ENCODE results near the gene MAGEB17. TPM values are rescaled to one million over a fixed set of nuclear protein-coding genes. Genes with fewer than 3 reads are reported as not detected.
"Not testable (repeated sequence)": the region's sequence is repeated elsewhere in the genome, so short reads cannot be mapped to it uniquely, and the experiment has no call there.

Gene MAGEB17
- total and polyA plus RNA-seq, 9 donors = 0.09 to 0.36 (median 0.19) TPM; not detected in 3

DNA sequence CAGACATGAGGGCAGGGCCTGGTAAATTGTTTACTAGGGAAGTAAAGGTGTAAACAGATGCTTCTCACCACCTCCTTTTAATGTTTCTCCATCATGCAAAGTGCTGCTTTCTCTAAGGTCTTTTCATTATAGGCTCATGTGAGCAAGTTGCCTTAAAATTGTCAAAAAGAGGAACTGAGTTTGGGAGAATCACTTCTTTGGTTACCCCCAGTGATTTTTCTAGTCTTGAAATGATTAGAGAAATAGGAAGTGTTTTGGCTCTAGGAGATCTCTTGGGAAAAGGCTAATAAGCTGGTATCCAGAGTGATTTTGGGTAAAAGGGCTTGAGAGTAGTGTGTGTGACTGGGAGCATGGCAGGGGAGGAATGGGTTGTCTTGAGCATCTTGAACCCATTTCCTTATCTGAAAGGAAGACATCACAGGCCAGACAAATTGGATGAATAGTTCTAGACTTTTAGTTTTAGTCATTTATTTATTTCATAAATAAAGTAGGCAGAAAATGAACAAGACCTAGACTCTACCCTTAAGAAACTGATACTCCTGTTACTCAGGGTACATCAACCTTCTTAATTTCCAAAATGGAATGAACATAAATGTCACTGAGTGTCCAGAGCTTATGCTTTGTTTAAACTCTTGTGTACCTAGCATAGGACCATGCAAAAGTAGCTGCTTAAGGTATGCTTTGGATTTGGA is 29.7 kb upstream of the MAGEB17 start:
- no peak overlapping the region for H3K4me3 ChIP-seq (ENCODE audit: low read length)
- no peak for DNase-seq
- no peak overlapping the region for H3K27ac ChIP-seq (ENCODE audit: low read length)
- H3K36me3 ChIP-seq (ENCODE audit: control insufficient read depth, insufficient read depth, low read length) = no peaks in the 10 kb centered on the region
- H3K9me3 ChIP-seq (replicated peaks; ENCODE audit: control insufficient read depth, low read depth, low read length) = no peaks in the 10 kb centered on the region
- no peaks in the 10 kb centered on the region for H3K4me1 ChIP-seq (ENCODE audit: control insufficient read depth, insufficient read depth, low read length)
- peaks cover 13% of the 10 kb centered on the region for H3K27me3 ChIP-seq (ENCODE audit: control insufficient read depth, insufficient read depth, low read length)

DNA sequence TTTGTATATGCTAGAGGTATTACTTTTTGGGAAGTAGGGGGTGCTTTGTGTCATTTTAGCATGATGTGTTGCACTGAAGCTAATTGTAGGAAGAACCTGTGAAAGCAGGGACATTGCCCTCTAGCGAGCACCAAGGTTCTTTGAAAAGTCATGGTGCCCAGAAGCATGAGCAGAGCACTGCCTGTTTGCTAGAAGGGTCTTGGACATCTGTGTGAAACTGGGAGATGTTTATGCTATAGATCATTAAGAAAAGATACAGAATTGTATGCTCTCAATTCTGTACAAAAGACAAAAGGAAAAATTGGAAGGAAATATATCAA is 29.2 kb upstream of the MAGEB17 start:
- DNase-seq = no peak
- Histone ChIP-seq H3K36me3 (ENCODE audit: control insufficient read depth, insufficient read depth, low read length) (no peaks in the 10 kb centered on the region), H3K9me3 (replicated peaks; ENCODE audit: control insufficient read depth, low read depth, low read length) (no peaks in the 10 kb centered on the region), H3K27me3 (ENCODE audit: control insufficient read depth, insufficient read depth, low read length) (peaks cover 13% of the 10 kb centered on the region), H3K4me1 (ENCODE audit: control insufficient read depth, insufficient read depth, low read length) (no peaks in the 10 kb centered on the region), H3K27ac (ENCODE audit: low read length) (no peak overlapping the region), H3K4me3 (ENCODE audit: low read length) (no peak overlapping the region)
- 71% methylated on average over 1 of the region's 1 CpG for WGBS (ENCODE audit: insufficient coverage)

DNA sequence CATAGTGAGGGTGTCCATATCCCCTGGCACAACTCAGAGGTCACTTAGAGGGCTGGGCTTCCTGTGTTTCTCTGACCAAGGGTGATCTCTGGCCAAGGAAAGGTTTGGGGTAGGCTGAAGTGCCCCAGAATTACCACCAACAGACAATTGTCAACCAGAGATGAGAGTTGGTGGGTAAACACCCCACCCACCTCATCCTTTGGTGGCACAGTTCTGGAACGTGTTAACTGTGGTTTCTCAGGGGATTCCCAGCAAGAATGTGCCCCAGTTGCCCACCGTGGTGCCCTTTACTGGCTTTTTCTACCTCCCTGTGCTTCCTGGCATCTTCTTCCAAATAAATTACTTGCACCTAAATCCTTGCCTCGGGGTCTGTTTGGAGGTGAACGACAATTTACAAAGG is 26.8 kb upstream of the MAGEB17 start:
- Histone ChIP-seq H3K36me3 (ENCODE audit: control insufficient read depth, insufficient read depth, low read length) (no peaks in the 10 kb centered on the region), H3K9me3 (replicated peaks; ENCODE audit: control insufficient read depth, low read depth, low read length) (no peaks in the 10 kb centered on the region), H3K27me3 (ENCODE audit: control insufficient read depth, insufficient read depth, low read length) (peaks cover 11% of the 10 kb centered on the region), H3K4me1 (ENCODE audit: control insufficient read depth, insufficient read depth, low read length) (no peaks in the 10 kb centered on the region), H3K4me3 (ENCODE audit: low read length) (no peak overlapping the region), H3K27ac (ENCODE audit: low read length) (no peak overlapping the region)
- DNase-seq = no peak
- 69% methylated on average over 2 of the region's 4 CpGs for WGBS (ENCODE audit: insufficient coverage)

DNA sequence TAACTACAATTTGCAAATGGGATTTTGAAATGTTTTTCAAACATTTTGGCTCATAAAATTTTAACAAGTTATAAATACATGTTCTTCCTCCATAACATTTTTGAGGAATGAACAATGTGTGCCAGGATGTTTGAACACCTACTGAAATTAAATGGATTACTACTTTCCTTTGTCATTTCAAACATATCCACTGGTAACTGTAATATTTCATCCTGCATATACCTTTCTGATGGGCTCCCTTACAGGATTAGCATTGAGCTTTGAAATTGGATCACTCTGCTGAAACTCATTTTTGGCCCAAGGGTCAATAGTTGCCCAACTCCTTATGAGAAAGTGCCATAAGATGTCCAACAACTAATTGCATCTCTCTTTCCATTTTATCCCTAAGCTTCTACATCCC is 26.3 kb upstream of the MAGEB17 start:
- Histone ChIP-seq H3K36me3 (ENCODE audit: control insufficient read depth, insufficient read depth, low read length) (no peaks in the 10 kb centered on the region), H3K4me3 (ENCODE audit: low read length) (no peak overlapping the region), H3K27ac (ENCODE audit: low read length) (no peak overlapping the region), H3K27me3 (ENCODE audit: control insufficient read depth, insufficient read depth, low read length) (peaks cover 11% of the 10 kb centered on the region), H3K9me3 (replicated peaks; ENCODE audit: control insufficient read depth, low read depth, low read length) (no peaks in the 10 kb centered on the region), H3K4me1 (ENCODE audit: control insufficient read depth, insufficient read depth, low read length) (no peaks in the 10 kb centered on the region)
- DNase-seq = no peak

DNA sequence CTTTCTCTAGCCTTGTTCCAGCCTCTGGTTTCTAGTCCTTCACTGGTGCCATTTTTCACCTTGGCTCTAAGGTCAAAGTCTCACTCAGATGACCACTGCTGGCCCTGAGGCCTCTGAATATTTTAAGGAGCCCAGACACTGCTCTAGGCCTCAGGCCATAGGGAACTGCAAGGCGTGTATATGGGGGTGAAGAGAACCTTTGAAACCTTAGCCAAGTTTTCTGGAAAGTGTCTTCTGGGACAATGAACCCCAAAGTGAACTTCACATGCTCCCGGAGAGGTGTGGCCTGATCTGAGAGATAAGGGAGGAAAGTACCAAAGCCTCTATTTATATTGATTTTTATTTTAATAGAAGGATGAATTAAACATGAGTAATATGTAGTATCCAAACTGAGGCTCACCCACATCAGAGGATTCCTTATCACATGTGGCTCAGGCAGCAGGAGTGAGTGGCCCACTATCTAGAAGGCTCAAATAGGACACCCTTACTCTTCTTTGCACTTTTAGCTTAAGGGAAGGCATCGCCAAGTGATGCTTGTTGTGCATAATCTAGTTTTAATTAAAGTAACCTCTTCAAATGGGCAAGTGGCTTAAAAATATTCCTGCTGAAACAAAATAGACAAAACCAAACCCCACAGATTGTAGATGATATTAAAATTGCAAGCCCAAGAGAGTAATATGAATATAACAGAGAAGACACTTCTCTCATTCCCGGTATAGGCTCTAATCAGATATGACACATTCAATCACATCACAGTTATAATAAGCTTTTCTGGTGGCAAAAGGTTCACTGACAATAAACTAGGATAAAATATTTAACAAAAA is 25.6 kb upstream of the MAGEB17 start:
- DNase-seq = no peak
- H3K27me3 ChIP-seq (ENCODE audit: control insufficient read depth, insufficient read depth, low read length) = peaks cover 11% of the 10 kb centered on the region
- 83% methylated on average over 1 of the region's 4 CpGs for WGBS (ENCODE audit: insufficient coverage)

DNA sequence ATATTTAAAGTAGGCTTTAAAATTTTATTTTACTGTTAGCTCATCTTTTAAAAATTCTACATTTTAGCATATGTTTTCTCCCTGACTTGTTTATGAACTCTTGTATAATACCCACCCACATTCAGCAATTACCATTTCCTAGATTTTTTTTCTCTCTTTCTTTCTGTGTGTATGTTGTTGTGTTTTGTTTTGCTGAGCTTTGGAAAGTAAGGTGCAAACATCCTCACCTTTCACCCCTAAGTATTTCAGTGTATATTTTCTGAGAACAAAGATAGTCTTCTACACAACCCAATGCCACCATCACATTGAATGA is 25.1 kb upstream of the MAGEB17 start:
- Histone ChIP-seq H3K27ac (ENCODE audit: low read length) (no peak overlapping the region), H3K4me1 (ENCODE audit: control insufficient read depth, insufficient read depth, low read length) (no peaks in the 10 kb centered on the region), H3K36me3 (ENCODE audit: control insufficient read depth, insufficient read depth, low read length) (no peaks in the 10 kb centered on the region), H3K4me3 (ENCODE audit: low read length) (no peak overlapping the region), H3K9me3 (replicated peaks; ENCODE audit: control insufficient read depth, low read depth, low read length) (no peaks in the 10 kb centered on the region), H3K27me3 (ENCODE audit: control insufficient read depth, insufficient read depth, low read length) (peaks cover 11% of the 10 kb centered on the region)
- DNase-seq = no peak

More for the DNA sequence above, 25.6 kb upstream of the MAGEB17 start:
- H3K36me3 ChIP-seq (ENCODE audit: control insufficient read depth, insufficient read depth, low read length) = no peaks in the 10 kb centered on the region
- no peaks in the 10 kb centered on the region for H3K9me3 ChIP-seq (replicated peaks; ENCODE audit: control insufficient read depth, low read depth, low read length)
- no peak overlapping the region for H3K27ac ChIP-seq (ENCODE audit: low read length)
- H3K4me3 ChIP-seq (ENCODE audit: low read length) = no peak overlapping the region
- no peaks in the 10 kb centered on the region for H3K4me1 ChIP-seq (ENCODE audit: control insufficient read depth, insufficient read depth, low read length)

DNA sequence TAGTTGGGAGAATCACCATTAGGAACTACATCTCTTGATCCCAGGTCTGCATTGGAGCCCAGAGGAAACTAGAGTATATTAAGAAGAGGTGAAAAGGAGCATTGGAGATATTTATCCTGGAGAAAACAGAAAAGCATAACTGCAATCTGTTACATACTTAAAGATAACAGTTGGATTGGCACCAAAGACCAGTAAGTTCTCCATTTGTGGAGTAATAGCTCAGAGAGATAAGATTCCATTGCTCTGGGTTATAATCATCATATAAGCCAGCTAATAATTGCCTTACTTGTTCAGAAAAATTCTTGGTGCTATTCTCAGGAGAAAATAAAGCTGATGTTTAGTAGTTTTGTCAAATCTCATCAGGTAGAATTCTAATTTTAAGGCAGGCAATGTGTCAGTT is 23.3 kb upstream of the MAGEB17 start:
- peaks cover 18% of the 10 kb centered on the region for H3K27me3 ChIP-seq (ENCODE audit: control insufficient read depth, insufficient read depth, low read length)
- H3K4me3 ChIP-seq (ENCODE audit: low read length) = no peak overlapping the region
- no peaks in the 10 kb centered on the region for H3K9me3 ChIP-seq (replicated peaks; ENCODE audit: control insufficient read depth, low read depth, low read length)
- H3K36me3 ChIP-seq (ENCODE audit: control insufficient read depth, insufficient read depth, low read length) = no peaks in the 10 kb centered on the region
- no peak for DNase-seq
- no peaks in the 10 kb centered on the region for H3K4me1 ChIP-seq (ENCODE audit: control insufficient read depth, insufficient read depth, low read length)
- no peak overlapping the region for H3K27ac ChIP-seq (ENCODE audit: low read length)

DNA sequence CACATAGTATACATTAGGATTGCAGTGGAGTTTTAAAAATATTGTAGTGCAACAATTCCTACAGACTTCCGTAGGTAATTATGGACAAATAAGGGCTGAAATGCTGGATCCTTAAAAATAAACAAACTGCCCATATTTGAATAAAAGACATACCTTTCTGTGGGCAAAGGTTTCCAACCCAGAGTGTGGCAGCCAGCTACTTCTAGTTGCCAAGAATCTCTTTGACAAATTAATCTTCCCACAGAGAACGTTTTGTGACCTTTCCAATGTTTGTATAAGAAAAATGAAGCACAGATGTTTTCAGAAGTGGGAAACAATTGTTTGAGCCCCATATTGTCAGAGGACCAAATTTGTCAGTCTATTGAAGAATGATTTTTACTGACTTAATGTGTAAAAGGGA is 22.9 kb upstream of the MAGEB17 start:
- Histone ChIP-seq H3K36me3 (ENCODE audit: control insufficient read depth, insufficient read depth, low read length) (no peaks in the 10 kb centered on the region), H3K27ac (ENCODE audit: low read length) (no peak overlapping the region), H3K9me3 (replicated peaks; ENCODE audit: control insufficient read depth, low read depth, low read length) (no peaks in the 10 kb centered on the region), H3K4me3 (ENCODE audit: low read length) (no peak overlapping the region), H3K4me1 (ENCODE audit: control insufficient read depth, insufficient read depth, low read length) (no peaks in the 10 kb centered on the region), H3K27me3 (ENCODE audit: control insufficient read depth, insufficient read depth, low read length) (peaks cover 15% of the 10 kb centered on the region)
- no CpG with 5 or more reads among the region's 2 CpGs for WGBS (ENCODE audit: insufficient coverage)
- DNase-seq = no peak

DNA sequence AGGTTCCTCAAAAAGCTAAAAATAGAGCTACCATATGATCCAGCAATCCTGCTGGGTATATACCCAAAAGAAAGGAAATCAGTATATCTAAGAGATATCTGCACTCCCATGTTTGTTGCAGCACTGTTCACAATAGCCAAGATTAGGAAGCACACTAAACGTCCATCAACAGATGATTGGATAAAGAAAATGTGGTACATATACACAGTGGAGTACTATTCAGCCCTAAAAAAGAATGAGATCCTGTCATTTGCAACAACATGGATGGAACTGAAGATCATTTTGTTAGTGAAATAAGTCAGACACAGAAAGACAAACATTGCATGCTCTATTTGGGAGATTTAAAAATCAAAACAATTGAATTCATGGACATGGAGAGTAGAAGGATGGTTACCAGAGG is 22.2 kb upstream of the MAGEB17 start:
- WGBS (ENCODE audit: insufficient coverage) = no CpG with 5 or more reads among the region's 1 CpG
- H3K4me1 ChIP-seq (ENCODE audit: control insufficient read depth, insufficient read depth, low read length) = not testable (repeated sequence)

DNA sequence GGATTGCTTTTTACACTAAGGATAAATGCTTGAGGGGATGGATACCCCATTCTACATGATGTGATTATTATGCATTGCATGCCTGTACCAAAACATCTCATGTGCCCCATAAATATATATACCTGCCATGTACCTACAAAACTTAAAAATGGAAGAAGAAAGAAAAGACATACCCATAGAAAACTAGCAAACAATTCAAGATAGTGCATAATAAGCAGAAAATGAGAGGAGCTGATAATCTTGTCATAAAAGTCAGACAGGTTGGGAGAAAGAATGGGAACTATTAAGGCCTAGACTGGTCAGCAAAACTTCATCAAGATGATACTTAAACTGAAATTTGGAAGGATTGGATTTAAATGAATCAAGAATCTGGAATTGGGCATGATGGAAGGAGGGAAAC is 21.6 kb upstream of the MAGEB17 start:
- H3K27ac ChIP-seq (ENCODE audit: low read length) = no peak overlapping the region
- H3K4me1 ChIP-seq (ENCODE audit: control insufficient read depth, insufficient read depth, low read length) = no peaks in the 10 kb centered on the region
- H3K9me3 ChIP-seq (replicated peaks; ENCODE audit: control insufficient read depth, low read depth, low read length) = no peaks in the 10 kb centered on the region
- peaks cover 16% of the 10 kb centered on the region for H3K27me3 ChIP-seq (ENCODE audit: control insufficient read depth, insufficient read depth, low read length)
- H3K4me3 ChIP-seq (ENCODE audit: low read length) = no peak overlapping the region
- DNase-seq = no peak
- no peaks in the 10 kb centered on the region for H3K36me3 ChIP-seq (ENCODE audit: control insufficient read depth, insufficient read depth, low read length)

More for the DNA sequence above, 22.2 kb upstream of the MAGEB17 start:
- not testable (repeated sequence) for H3K9me3 ChIP-seq (replicated peaks; ENCODE audit: control insufficient read depth, low read depth, low read length); H3K27ac ChIP-seq (ENCODE audit: low read length); H3K4me3 ChIP-seq (ENCODE audit: low read length); DNase-seq; H3K36me3 ChIP-seq (ENCODE audit: control insufficient read depth, insufficient read depth, low read length)
- H3K27me3 ChIP-seq (ENCODE audit: control insufficient read depth, insufficient read depth, low read length) = peaks cover 17% of the 10 kb centered on the region

DNA sequence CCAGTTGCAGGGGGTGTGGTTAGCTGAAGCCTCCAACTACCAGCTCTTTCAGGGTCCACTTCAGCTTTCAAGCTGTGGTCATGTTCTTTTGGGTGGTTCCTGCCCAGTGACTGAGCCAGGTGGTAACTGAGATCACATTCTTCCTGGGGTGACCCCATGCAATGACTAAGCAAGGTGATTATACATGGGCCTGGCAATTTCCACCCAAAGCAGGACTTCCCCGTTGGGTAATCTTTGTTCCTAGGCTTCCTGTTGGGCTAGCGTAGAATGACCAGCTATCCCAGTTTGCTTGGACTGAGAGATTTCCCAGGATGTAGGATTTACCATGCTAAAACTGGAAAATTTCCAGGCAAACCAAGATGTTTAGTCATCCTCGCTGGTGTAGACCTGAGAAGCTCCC is 18.4 kb upstream of the MAGEB17 start:
- no peaks in the 10 kb centered on the region for H3K4me1 ChIP-seq (ENCODE audit: control insufficient read depth, insufficient read depth, low read length)
- no peaks in the 10 kb centered on the region for H3K9me3 ChIP-seq (replicated peaks; ENCODE audit: control insufficient read depth, low read depth, low read length)
- 77% methylated on average over 3 of the region's 3 CpGs for WGBS (ENCODE audit: insufficient coverage)
- peaks cover 21% of the 10 kb centered on the region for H3K27me3 ChIP-seq (ENCODE audit: control insufficient read depth, insufficient read depth, low read length)
- H3K36me3 ChIP-seq (ENCODE audit: control insufficient read depth, insufficient read depth, low read length) = no peaks in the 10 kb centered on the region
- H3K4me3 ChIP-seq (ENCODE audit: low read length) = no peak overlapping the region
- H3K27ac ChIP-seq (ENCODE audit: low read length) = no peak overlapping the region
- DNase-seq = no peak
